Psoas muscle (tissue), 8 donors: ENCODE results near the gene PEX10. TPM values are rescaled to one million over a fixed set of nuclear protein-coding genes. Genes with fewer than 3 reads are reported as not detected.

Source experiments
- ATAC-seq, 4 donors: fragments of 200-7000 bp; cut with Tn5 transposase; one replicate each; pipeline ENCODE4 v1.9.1; 2020; ENCODE audit warnings: moderate library complexity in 3 of 4, mild to moderate bottlenecking in 2 of 4
- DNase-seq, 2 donors: peaks; one replicate each; pipeline ENCODE4 v3.0.0-alpha.2; 2020
- H3K27ac ChIP-seq: fragments of 200-600 bp; one replicate; pipeline ENCODE4 v1.8.0; 2022
- H3K27me3 ChIP-seq, 3 donors: fragments of 200-600 bp in 1 of 3; one replicate each; pipeline versions ENCODE4 v1.6.1 to v1.8.0; 2013 to 2022; ENCODE audit warnings: low read length in 2 of 3, mild to moderate bottlenecking in 2 of 3, moderate library complexity in 1 of 3; ENCODE audit not compliant: insufficient read depth in 3 of 3
- H3K36me3 ChIP-seq, 2 donors: fragments of 200-600 bp in 1 of 2; one replicate each; pipeline versions ENCODE4 v1.6.1 to v1.8.0; 2013 to 2022; ENCODE audit warnings: low read depth in 1 of 2, mild to moderate bottlenecking in 1 of 2, moderate library complexity in 1 of 2; ENCODE audit not compliant: insufficient read depth in 1 of 2
- H3K4me1 ChIP-seq: fragments of 200-600 bp; one replicate; pipeline ENCODE4 v1.8.0; 2022
- H3K4me3 ChIP-seq: fragments of 200-600 bp; one replicate; pipeline ENCODE4 v1.8.0; 2022; ENCODE audit warnings: mild to moderate bottlenecking
- H3K9me3 ChIP-seq: fragments of 200-600 bp; one replicate; pipeline ENCODE4 v1.8.0; 2022
- WGBS, 3 donors: extraction: QIAGEN DNeasy Blood & Tissue Kit; methylation state at CpG; one replicate each; pipeline versions ENCODE4 v1.1.6 to v1.1.7; 2013; 5-methylcytosine and 5-hydroxymethylcytosine counted together
- intact Hi-C, 2 donors: fragments of 100-400 bp; cut with DNase I; formaldehyde crosslinking; loops; one replicate each; pipeline versions ENCODE4 v1.11.0 to v1.14.2; 2022
- polyA plus RNA-seq, 3 donors: library from polyadenylated mRNA; stranded (reverse); fragments of 200-250 nt; gene quantifications; one replicate each; pipeline ENCODE4 v1.2.3, GENCODE V29; 2013
- total RNA-seq, 4 donors: library from RNA; stranded (reverse); fragmentation: NEBNext Ultra II Directional in 2 of 4; extraction: Animal tissue kit (Norgen Biotek cat#: 25700) in 2 of 4; gene quantifications; one replicate each; pipeline versions ENCODE4 v1.2.1 to v1.2.4, GENCODE V29; 2021 to 2023
- TF ChIP-seq, protein P1 (sequence below): fragments of 200-600 bp; IDR thresholded peaks from one replicate; pipeline ENCODE4 v1.8.0; 2022; ENCODE audit warnings: antibody characterized with exemption
- donor health status: healthy with polysubstance abuse.
- donor health status: DM: no; HTN: no; CAD: no; lungs with moderate emphysema.
- donor health status: Bipolar disorder and iron deficiency.
- donor health status: healthy.
- donor health status: DM: yes; HTN: yes; CAD: no.
- donor health status: DM: no; HTN: no; CAD: no.
- donor health status: DM: no; HTN: no; CAD: no.
- donor health status: DM: yes; HTN: yes; CAD: no.

Gene PEX10
- total and polyA plus RNA-seq, 7 donors: 12.6 to 19.7 (median 16.2) TPM

DNA sequence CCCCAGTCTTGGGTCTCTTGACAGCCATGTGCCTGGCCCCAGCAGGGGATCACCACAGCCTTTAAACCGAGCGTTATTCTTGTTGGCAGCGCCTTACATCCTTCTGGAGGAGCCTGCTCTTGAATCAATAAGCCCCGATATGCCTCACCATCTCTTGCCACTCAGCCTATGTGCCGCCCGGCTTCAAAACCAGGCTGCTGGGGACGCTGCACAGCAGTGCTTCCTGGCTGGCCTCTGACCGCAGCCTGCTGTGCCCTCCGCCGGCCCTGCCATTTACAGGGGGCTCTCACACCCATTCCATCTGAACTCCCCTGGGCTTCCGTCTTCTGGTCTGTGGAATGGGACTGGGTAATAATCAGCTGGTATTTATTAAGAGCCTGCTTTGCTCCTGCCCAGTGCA, 3.0 kb upstream of the PEX10 start:
- Histone ChIP-seq H3K36me3 (no peaks in the 10 kb centered on the region), H3K4me3 (no peak overlapping the region), H3K27ac (no peak overlapping the region), H3K4me1 (peaks cover 19% of the 10 kb centered on the region), H3K27me3 (peaks cover 0 to 41% (median 21%) of the 10 kb centered on the region in 3 donors), H3K9me3 (no peaks in the 10 kb centered on the region)
- 65 to 70% (median 69%) methylated on average over 11 of the region's 11 CpGs for WGBS, 3 donors
- intact Hi-C loops: loop anchor here in 1 of 2 donors (5.0 to 10.0 kb wide), 2 partner anchors 229 to 372 kb away; no protein-coding TSS in a partner anchor
- TF ChIP-seq, protein P1, sequence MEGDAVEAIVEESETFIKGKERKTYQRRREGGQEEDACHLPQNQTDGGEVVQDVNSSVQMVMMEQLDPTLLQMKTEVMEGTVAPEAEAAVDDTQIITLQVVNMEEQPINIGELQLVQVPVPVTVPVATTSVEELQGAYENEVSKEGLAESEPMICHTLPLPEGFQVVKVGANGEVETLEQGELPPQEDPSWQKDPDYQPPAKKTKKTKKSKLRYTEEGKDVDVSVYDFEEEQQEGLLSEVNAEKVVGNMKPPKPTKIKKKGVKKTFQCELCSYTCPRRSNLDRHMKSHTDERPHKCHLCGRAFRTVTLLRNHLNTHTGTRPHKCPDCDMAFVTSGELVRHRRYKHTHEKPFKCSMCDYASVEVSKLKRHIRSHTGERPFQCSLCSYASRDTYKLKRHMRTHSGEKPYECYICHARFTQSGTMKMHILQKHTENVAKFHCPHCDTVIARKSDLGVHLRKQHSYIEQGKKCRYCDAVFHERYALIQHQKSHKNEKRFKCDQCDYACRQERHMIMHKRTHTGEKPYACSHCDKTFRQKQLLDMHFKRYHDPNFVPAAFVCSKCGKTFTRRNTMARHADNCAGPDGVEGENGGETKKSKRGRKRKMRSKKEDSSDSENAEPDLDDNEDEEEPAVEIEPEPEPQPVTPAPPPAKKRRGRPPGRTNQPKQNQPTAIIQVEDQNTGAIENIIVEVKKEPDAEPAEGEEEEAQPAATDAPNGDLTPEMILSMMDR: no peak
- DNase-seq (no peak), ATAC-seq (no peak)

DNA sequence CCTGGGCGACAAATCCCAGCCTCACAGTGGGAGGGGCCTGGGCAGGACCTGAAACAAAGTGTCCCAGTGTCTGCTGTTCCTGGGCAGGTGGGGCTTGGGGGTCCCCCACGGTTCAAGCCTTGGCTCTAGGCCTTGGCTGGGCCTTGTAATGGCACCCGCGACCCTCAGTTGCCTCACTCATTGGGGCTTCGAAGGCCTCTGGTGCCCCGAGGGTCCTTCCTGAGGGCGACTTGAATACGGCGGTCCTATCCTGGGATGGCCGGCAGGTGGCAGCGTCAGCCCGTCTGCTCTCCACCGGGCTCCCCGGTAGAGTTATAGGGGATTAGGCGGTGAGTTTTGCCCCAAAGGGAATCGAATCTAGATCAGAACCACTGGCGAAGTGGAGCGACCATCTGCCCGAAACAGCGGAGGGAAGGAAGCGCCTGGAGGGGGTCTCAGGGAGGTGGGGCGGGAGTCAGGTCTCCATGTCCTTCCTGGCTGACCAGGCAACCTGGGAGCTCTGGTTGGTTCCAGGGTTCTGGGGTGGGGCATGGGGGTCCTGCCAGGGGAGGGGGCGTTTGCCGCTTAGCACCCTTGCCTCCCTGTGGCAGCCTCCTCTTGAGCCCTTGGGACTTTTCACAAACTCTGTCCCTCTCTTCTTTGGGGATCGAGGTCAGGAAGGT, 2.1 kb upstream of the PEX10 start:
- Histone ChIP-seq H3K9me3 (no peaks in the 10 kb centered on the region), H3K27ac (no peak overlapping the region), H3K36me3 (peaks cover 0 to 5% of the 10 kb centered on the region in 2 donors), H3K4me3 (no peak overlapping the region), H3K27me3 (peaks cover 0 to 32% (median 17%) of the 10 kb centered on the region in 3 donors), H3K4me1 (peaks cover 19% of the 10 kb centered on the region)
- DNase-seq: peak; percentile 76 to 86
- WGBS, 3 donors: 2 to 5% (median 3%) methylated on average over 23 to 25 of the region's 25 CpGs
- peak in 3 of 4 donors; percentile 29 to 63 (median 42) for ATAC-seq
- TF ChIP-seq, protein P1: peak; percentile 90
- intact Hi-C loops: loop anchor here (1.0 to 10.0 kb wide), 4 partner anchors 113 to 230 kb away; partner anchors contain the start of genes HES5 (in 1 of the 2) and PANK4 (in 1 of the 2)

DNA sequence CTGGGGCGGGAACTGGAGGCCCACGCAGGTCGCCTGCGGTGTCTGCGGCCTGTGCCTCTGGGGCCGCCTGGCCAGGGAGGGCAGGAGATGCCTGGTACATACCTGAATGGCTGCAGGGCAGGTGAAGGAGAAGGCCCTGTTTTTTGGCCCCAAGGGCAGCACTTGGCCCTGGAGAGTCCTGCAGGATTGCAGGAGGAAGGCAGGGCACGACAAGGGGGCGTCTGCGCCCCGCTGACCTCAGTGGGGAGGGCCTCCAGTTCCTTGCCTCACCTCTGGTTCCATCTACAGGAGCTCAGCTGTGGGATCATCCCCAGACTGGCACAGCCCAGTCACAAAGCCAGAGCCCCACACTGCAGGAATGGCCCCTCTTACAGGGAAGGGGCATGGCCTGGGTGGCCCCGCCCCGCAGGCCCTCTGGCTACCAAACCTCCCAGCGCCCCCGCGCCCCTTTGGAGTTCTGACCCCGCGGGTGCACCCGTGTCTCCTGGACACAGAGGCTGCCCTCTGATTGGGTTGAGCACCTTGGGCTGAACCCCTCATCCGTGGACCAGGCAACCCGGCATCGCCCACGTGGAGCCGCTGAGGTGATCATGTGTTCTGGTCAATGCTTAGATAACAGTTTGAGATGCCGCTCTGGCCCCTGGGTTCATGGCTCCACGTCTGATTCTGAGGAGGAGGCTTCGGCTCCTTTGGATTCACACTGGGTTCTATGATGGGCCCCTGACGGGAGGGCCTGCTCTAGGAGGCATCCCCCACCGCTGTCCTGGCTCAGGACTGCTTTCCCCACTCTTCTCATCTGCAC, 1.3 kb upstream of the PEX10 start:
- no peak for ATAC-seq
- intact Hi-C loops: loop anchor here (1.0 to 10.0 kb wide), 4 partner anchors 114 to 231 kb away; partner anchors contain the start of genes HES5 (in 1 of the 2) and PANK4 (in 1 of the 2)
- H3K4me3 ChIP-seq: peak overlapping the region; percentile 100
- 47 to 59% (median 50%) methylated on average over 26 to 28 of the region's 28 CpGs for WGBS, 3 donors
- no peaks in the 10 kb centered on the region for H3K9me3 ChIP-seq
- TF ChIP-seq, protein P1: no peak
- H3K4me1 ChIP-seq: peaks cover 19% of the 10 kb centered on the region
- H3K27ac ChIP-seq: no peak overlapping the region
- peaks cover 0 to 13% of the 10 kb centered on the region in 2 donors for H3K36me3 ChIP-seq
- H3K27me3 ChIP-seq: peaks cover 0 to 25% (median 14%) of the 10 kb centered on the region in 3 donors
- no peak for DNase-seq

DNA sequence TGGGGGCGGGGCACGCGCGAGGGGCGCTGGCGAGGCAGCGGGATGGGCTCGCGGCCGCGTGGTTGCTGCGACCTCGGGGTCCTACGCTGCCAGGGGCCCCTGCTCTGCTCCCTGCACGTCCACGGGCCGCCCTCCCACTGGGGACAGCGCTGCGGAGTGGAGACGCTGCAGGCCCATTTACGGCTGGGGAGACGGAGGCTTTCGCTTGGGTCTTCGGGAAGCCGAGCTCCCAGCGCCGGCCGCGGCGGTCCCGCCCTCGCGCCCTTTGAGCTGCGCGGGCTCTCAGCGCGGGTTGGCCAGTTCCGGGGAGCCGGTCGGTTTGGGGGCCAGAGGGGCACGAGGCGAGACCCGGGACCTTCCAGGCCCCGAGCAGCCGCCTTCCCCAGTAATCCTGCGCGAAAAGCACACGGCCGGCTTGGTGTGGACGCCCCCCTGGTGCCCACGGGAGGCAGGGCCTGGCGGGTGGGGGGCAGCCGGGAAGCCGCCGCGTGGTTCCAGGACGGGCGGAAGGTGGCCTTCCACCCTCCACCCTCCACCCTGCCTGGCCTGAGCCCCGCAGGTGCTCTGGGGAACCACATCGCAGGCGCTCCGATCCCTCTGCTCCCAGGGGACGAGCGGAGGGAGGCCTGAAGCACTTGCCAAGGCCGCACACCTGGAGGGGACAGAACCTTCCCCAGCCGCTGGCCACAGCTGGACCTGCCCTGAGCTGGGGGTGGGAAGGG, 570 bp upstream of the PEX10 start:
- Histone ChIP-seq H3K9me3 (no peaks in the 10 kb centered on the region), H3K36me3 (peaks cover 0 to 20% of the 10 kb centered on the region in 2 donors), H3K27ac (peak overlapping the region; percentile 91), H3K27me3 (peaks cover 0 to 18% (median 7%) of the 10 kb centered on the region in 3 donors), H3K4me1 (peaks cover 19% of the 10 kb centered on the region), H3K4me3 (peak overlapping the region; percentile 100)
- TF ChIP-seq, protein P1: no peak
- WGBS, 3 donors: 2 to 4% (median 4%) methylated on average over 40 to 66 of the region's 66 CpGs
- intact Hi-C loops: loop anchor here (5.0 to 10.0 kb wide), 3 partner anchors 114 to 232 kb away; partner anchors contain the start of genes HES5 (in 1 of the 2) and PANK4 (in 1 of the 2)
- ATAC-seq (peak in 3 of 4 donors; percentile 6 to 52 (median 44)), DNase-seq (peak in 1 of 2 donors; percentile 39)
